RWPE1 (cell line): ENCODE data around the gene RNF208.

Experiments
- CTCF ChIA-PET: fragments of 350-600 bp; sonication (Branson Sonifier 250); formaldehyde crosslinking; extraction: SDS; loops from one replicate; lab custom pipeline; 2021; lab: Yijun Ruan, JAX
- POLR2A ChIA-PET: fragments of 400-600 bp; formaldehyde crosslinking; extraction: SDS; loops from one replicate; lab custom pipeline; 2020; ENCODE audit warnings: antibody characterized with exemption; ENCODE audit not compliant: low non-redundant PET; lab: Yijun Ruan, JAX
- DNase-seq: peaks from one replicate; pipeline ENCODE4 v3.0.0; 2012; ENCODE audit warnings: low spot score
- H3K27ac ChIP-seq: fragments of 450-650 bp; 2 replicates; pipeline ENCODE4 v1.5.1; 2017
- TF ChIP-seq, protein P1 (sequence below): fragments of 450-650 bp; conservative IDR thresholded peaks from 2 replicates; pipeline ENCODE4 v1.5.1; 2017; ENCODE audit warnings: low read depth, mild to moderate bottlenecking

The RNF208 gene

DNA sequence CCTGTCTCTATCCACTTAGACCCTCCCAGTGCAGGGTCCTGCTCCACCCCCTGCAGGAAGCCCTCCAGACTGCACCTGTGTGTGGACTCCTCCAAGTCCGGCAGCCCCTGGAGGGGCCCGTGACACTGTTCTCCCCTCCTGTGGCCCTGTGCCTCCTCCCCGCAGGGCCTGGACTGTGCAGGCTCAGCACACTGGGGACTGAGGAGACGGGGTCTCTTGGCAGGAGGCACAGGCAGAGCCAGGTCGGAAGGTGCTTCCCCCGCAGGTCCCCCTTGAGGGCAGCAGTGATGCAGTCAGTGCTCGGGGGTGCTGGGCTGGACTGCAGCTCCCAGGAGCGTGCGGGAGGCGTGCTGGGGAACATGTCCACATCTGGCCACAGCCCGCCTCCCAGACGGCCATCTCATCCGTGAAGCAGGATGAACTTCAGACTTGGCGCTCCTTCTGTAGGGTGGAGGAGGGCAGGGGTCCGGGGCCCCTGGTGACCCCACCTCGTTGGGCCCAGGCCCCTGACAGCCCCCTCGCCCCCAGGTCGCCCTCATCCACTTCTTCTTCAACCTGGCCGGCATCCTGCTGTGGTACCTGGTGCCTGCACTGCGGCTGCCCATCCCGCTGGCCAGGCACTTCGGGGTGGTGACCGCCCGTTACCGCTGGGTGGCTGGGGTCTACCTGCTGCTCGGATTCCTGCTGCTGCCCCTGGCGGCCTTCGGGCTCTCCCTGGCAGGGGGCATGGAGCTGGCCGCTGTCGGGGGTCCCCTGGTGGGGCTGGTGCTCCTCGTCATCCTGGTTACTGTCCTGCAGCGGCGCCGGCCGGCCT is 13.6 kb upstream of the RNF208 start:
- POLR2A ChIA-PET, result interaction anchor here (0.6 to 1.2 kb wide), 2 partner anchors 41 to 150 kb away, joined by 3 to 6 read pairs; no protein-coding TSS in a partner anchor
- TF ChIP-seq, protein P1, sequence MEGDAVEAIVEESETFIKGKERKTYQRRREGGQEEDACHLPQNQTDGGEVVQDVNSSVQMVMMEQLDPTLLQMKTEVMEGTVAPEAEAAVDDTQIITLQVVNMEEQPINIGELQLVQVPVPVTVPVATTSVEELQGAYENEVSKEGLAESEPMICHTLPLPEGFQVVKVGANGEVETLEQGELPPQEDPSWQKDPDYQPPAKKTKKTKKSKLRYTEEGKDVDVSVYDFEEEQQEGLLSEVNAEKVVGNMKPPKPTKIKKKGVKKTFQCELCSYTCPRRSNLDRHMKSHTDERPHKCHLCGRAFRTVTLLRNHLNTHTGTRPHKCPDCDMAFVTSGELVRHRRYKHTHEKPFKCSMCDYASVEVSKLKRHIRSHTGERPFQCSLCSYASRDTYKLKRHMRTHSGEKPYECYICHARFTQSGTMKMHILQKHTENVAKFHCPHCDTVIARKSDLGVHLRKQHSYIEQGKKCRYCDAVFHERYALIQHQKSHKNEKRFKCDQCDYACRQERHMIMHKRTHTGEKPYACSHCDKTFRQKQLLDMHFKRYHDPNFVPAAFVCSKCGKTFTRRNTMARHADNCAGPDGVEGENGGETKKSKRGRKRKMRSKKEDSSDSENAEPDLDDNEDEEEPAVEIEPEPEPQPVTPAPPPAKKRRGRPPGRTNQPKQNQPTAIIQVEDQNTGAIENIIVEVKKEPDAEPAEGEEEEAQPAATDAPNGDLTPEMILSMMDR, result no peak
- no peak for DNase-seq
- CTCF ChIA-PET, result interaction anchor here (0.6 to 3.3 kb wide), 27 partner anchors 9 to 259 kb away, joined by 3 to 24 read pairs (median 6); partner anchors contain the start of genes CYSRT1, DPP7, GRIN1 and LRRC26
- H3K27ac ChIP-seq, result 0 out of 2 replicates have a peak overlapping the region, but pooled peaks have one; percentile 100

DNA sequence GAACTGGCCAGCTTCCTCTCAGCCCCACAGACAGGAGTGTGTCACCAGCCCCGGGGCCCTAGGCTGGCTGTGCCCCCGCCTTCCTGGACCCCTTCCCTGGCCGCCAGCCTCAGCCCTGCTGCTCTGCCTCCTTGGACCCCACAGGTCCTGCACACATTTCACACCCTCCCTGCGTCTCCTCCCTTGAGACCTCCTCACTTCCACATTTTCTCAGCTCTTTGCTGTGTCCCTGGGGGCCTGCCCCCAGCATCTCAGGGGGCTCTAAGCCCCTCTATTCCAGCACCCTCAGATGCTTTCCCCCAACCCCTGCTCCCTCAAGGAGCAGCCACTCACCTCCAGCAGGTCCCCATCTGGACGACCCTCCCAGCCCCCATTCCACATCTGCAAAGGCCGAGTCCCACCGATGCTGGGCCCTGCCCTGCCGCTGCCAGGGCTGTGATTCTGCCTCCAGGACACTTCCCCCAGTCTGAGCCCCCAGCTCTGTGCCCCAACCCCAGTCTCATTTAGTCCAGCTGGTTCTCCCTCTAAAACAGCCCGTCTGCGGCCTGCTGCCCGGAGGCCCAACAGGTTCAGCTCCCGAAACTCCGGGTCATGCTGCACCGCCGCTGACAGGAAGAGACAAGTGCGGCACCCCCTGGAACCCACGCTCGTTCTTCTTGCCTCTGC is 12.9 kb upstream of the RNF208 start:
- DNase-seq, result no peak
- H3K27ac ChIP-seq, result no peak overlapping the region
- TF ChIP-seq, protein P1, result no peak
- ChIA-PET POLR2A (no interaction called here), CTCF (interaction anchor here (0.6 to 3.3 kb wide), 6 partner anchors 8 to 66 kb away, joined by 3 to 22 read pairs (median 4); partner anchors contain the start of genes RNF224 and SSNA1)

DNA sequence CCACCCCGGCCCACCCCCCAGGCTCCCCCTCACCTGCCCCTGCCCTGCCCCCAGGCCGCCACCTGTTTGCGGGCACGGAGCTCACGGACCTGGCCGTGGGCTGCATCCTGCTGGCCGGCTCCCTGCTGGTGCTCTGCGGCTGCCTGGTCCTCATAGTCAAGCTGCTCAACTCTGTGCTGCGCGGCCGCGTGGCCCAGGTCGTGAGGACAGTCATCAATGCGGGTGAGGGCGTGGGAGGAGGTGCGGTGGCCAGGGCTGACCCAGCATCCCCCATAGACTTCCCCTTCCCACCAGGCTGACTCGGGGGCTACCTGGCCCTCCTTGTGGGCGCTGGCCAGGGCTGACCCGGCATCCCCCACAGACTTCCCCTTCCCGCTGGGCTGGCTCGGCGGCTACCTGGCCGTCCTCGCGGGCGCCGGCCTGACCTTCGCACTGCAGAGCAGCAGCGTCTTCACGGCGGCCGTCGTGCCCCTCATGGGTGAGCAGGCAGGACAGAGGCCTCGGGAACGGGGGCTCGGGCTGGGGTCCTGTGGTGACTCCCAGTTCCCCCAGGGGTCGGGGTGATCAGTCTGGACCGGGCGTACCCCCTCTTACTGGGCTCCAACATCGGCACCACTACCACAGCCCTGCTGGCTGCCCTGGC is 12.1 kb upstream of the RNF208 start:
- no peak overlapping the region for H3K27ac ChIP-seq
- TF ChIP-seq, protein P1, result no peak
- no peak for DNase-seq
- CTCF ChIA-PET, result interaction anchor here (0.9 to 1.7 kb wide), 4 partner anchors 21 to 189 kb away, joined by 3 to 4 read pairs (median 3); partner anchors contain the start of genes EXD3 and NOXA1
- POLR2A ChIA-PET, result interaction anchor here (0.6 kb wide), 1 partner anchor 51 kb away, joined by 4 read pairs; no protein-coding TSS in a partner anchor

DNA sequence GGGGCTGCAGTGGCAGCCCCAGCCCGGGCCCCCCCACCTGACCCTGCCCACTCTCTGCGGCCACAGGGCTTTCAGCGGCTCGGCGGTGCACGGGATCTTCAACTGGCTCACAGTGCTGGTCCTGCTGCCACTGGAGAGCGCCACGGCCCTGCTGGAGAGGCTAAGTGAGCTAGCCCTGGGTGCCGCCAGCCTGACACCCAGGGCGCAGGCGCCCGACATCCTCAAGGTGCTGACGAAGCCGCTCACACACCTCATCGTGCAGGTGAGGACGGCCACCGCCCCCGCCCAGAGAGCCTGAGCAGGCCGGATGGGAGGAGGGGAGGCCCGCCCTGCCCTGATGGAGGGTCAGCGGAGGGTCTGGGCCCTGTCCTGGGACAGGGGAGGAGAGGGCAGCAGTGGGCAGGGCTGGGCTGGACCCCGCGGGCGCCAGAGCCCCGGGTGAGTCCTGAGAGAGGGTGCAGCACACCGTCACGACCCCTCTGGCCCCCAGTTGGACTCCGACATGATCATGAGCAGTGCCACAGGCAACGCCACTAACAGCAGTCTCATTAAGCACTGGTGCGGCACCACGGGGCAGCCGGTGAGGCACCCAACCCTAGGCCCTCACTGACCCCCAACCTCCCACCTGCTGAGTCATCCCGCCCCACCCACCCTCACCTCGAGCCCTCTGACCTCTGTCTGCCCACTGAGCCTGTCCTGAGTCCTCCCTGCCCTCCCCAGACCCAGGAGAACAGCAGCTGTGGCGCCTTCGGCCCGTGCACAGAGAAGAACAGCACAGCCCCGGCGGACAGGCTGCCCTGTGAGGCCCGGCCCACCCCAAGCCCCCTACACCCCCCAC is 11.3 kb upstream of the RNF208 start:
- ChIA-PET POLR2A (interaction anchor here (0.5 kb wide), 1 partner anchor 25 kb away, joined by 3 read pairs; no protein-coding TSS in a partner anchor), CTCF (interaction anchor here (0.6 to 1.7 kb wide), 3 partner anchors 20 to 258 kb away, joined by 3 to 4 read pairs (median 3); partner anchors contain the start of genes EXD3 and NOXA1)
- TF ChIP-seq, protein P1, result no peak
- peak; percentile 61 for DNase-seq
- no peak overlapping the region for H3K27ac ChIP-seq

DNA sequence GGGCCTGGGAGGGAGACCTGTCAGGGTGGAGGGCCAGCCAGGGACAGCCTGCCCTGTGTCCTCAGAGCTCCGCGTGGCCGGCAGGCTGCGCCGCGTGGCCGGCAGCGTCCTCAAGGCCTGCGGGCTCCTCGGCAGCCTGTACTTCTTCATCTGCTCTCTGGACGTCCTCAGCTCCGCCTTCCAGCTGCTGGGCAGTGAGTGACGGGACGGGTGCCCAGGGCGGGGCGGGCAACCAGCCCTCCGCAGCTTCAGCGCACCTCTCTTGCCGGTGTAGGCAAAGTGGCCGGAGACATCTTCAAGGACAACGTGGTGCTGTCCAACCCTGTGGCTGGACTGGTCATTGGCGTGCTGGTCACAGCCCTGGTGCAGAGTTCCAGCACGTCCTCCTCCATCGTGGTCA is 10.5 kb upstream of the RNF208 start:
- TF ChIP-seq, protein P1, result no peak
- POLR2A ChIA-PET, result interaction anchor here (0.5 kb wide), 1 partner anchor 24 kb away, joined by 3 read pairs; no protein-coding TSS in a partner anchor

More for the DNA sequence above, 10.5 kb upstream of the RNF208 start:
- H3K27ac ChIP-seq, result no peak overlapping the region
- no peak for DNase-seq
- CTCF ChIA-PET, result interaction anchor here (1.4 kb wide), 1 partner anchor 8 kb away, joined by 3 read pairs; the partner anchor contains the start of gene TUBB4B
